Body of pancreas (tissue), 4 donors: ENCODE measurements around the gene DNAJC21. TPM values are rescaled to one million over a fixed set of nuclear protein-coding genes. Genes with fewer than 3 reads are reported as not detected.

ENCODE experiments used
- ATAC-seq: fragments of 150-250 bp; one replicate; pipeline ENCODE4 v1.9.1; 2016
- DNase-seq, 4 donors: peaks; one replicate each; pipeline ENCODE4 v3.0.0-alpha.2; 2019
- H3K27ac ChIP-seq, 4 donors: fragments of 200-600 bp; sonication (generic); 1 replicate in 3 of 4; 2 replicates in 1 of 4; pipeline versions ENCODE4 v1.5.1 to v1.6.1; 2016 to 2019; ENCODE audit warnings: mild to moderate bottlenecking in 1 of 4, mixed read lengths in 1 of 4, moderate library complexity in 1 of 4
- H3K27me3 ChIP-seq, 2 donors: fragments of 200-600 bp; sonication (generic); one replicate each; pipeline ENCODE4 v1.6.0; 2016; ENCODE audit warnings: mild to moderate bottlenecking in 1 of 2
- H3K36me3 ChIP-seq, 2 donors: fragments of 200-600 bp; sonication (generic); replicated peaks in 1 of 2; 2 replicates each; pipeline ENCODE4 v1.5.1; 2016; ENCODE audit warnings: low read depth in 2 of 2; ENCODE audit not compliant: insufficient read depth in 1 of 2
- H3K4me1 ChIP-seq: fragments of 200-600 bp; sonication (generic); one replicate; pipeline ENCODE4 v1.6.0; 2016
- H3K4me3 ChIP-seq, 2 donors: fragments of 200-600 bp; sonication (generic); 1 replicate in 1 of 2; 2 replicates in 1 of 2; pipeline ENCODE4 v1.5.1; 2016 to 2019
- H3K9me3 ChIP-seq, 3 donors: fragments of 200-600 bp; sonication (generic); 1 replicate in 2 of 3; 2 replicates in 1 of 3; pipeline ENCODE4 v1.5.1; 2016
- CTCF ChIP-seq, 7 experiments: fragments of 450-650 bp in 4 of 7; fragments of 200-600 bp in 3 of 7; sonication (generic) in 3 of 7; IDR thresholded peaks; one replicate each; pipeline ENCODE4 v1.5.1; 2016 to 2019; ENCODE audit warnings: antibody characterized with exemption in 7 of 7
- POLR2A ChIP-seq, 3 donors: fragments of 450-650 bp; IDR thresholded peaks; one replicate each; pipeline ENCODE4 v1.6.1; 2016; ENCODE audit warnings: antibody characterized with exemption in 3 of 3, mild to moderate bottlenecking in 2 of 3
- WGBS, 2 donors: methylation state at CpG; one replicate each; pipeline ENCODE4 v1.1.5; 2017; 5-methylcytosine and 5-hydroxymethylcytosine counted together
- intact Hi-C: fragments of 100-400 bp; cut with DNase I; formaldehyde crosslinking; loops from one replicate; pipeline ENCODE4 v1.15.1; 2023
- total RNA-seq, 2 donors: library from RNA; depleted of rRNA; stranded (reverse); fragments of >200 nt; gene quantifications; one replicate each; pipeline ENCODE4 v1.1.0, GENCODE V29; 2016

DNAJC21 gene
- total RNA-seq, 2 donors from 2014 or later: 26.7 to 29.6 TPM

GRCh38 chr5:34926318-34926888 is 3.0 kb upstream of the DNAJC21 start:
- TF ChIP-seq POLR2A (IDR thresholded peaks at IDR 0.05) (no peak), CTCF (IDR thresholded peaks at IDR 0.05) (no peak)
- Histone ChIP-seq H3K27me3 (no peaks in the 10 kb centered on the region), H3K4me3 (no peak overlapping the region), H3K4me1 (peaks cover 24% of the 10 kb centered on the region), H3K9me3 (no peaks in the 10 kb centered on the region), H3K36me3 (peaks cover 5 to 21% of the 10 kb centered on the region in 2 donors), H3K27ac (no peak overlapping the region)
- DNase-seq: no peak
- intact Hi-C loops: no loop called here
- WGBS, 2 donors: 77 to 90% methylated on average over 3 of the region's 3 CpGs
- ATAC-seq: no peak

GRCh38 chr5:34927785-34928184 is 1.6 kb upstream of the DNAJC21 start:
- TF ChIP-seq POLR2A (IDR thresholded peaks at IDR 0.05): no peak
- no peak for TF ChIP-seq CTCF (IDR thresholded peaks at IDR 0.05)
- H3K4me3 ChIP-seq: no peak overlapping the region
- DNase-seq (no peak), ATAC-seq (no peak)
- H3K27ac ChIP-seq: no peak overlapping the region
- intact Hi-C loops: no loop called here
- no peaks in the 10 kb centered on the region for H3K9me3 ChIP-seq
- H3K4me1 ChIP-seq: peaks cover 37% of the 10 kb centered on the region
- no peaks in the 10 kb centered on the region for H3K27me3 ChIP-seq
- H3K36me3 ChIP-seq: peaks cover 5 to 14% of the 10 kb centered on the region in 2 donors
- 92 to 97% methylated on average over 5 of the region's 5 CpGs for WGBS, 2 donors

- no peak for DNase-seq
- no peaks in the 10 kb centered on the region for H3K9me3 ChIP-seq
- H3K27ac ChIP-seq: no peak overlapping the region
These were observed 1.1 kb upstream of the DNAJC21 start for GRCh38 chr5:34928267-34928666.

GRCh38 chr5:34929720-34930461 is 532 bp downstream of the DNAJC21 start:
- H3K4me1 ChIP-seq: peaks cover 23% of the 10 kb centered on the region
- 0 to 1% methylated on average over 22 to 66 of the region's 70 CpGs for WGBS, 2 donors
- peak; percentile 89 to 96 (median 93) for DNase-seq
- ATAC-seq: peak; percentile 79
- no peaks in the 10 kb centered on the region for H3K27me3 ChIP-seq
- H3K9me3 ChIP-seq: no peaks in the 10 kb centered on the region
- H3K4me3 ChIP-seq: peak overlapping the region; percentile 61 to 82
- peak in 1 of 7 experiments; percentile 8 for TF ChIP-seq CTCF (IDR thresholded peaks at IDR 0.05)
- TF ChIP-seq POLR2A (IDR thresholded peaks at IDR 0.05): peak; percentile 67 to 82 (median 77)
- intact Hi-C loops: no loop called here
- peak overlapping the region; percentile 92 to 96 (median 96) for H3K27ac ChIP-seq
- peaks cover 0 to 8% of the 10 kb centered on the region in 2 donors for H3K36me3 ChIP-seq

More at GRCh38 chr5:34928267-34928666, 1.1 kb upstream of the DNAJC21 start:
- no peak for ATAC-seq
- WGBS, 2 donors: 80 to 89% methylated on average over 5 of the region's 5 CpGs
- TF ChIP-seq CTCF (IDR thresholded peaks at IDR 0.05): no peak
- TF ChIP-seq POLR2A (IDR thresholded peaks at IDR 0.05): no peak
- H3K27me3 ChIP-seq: no peaks in the 10 kb centered on the region
- H3K36me3 ChIP-seq: peaks cover 5 to 10% of the 10 kb centered on the region in 2 donors
- H3K4me1 ChIP-seq: peaks cover 37% of the 10 kb centered on the region
- no peak overlapping the region for H3K4me3 ChIP-seq
- intact Hi-C loops: no loop called here
